CD4-positive, CD25-positive, alpha-beta regulatory T cell (primary cell): ENCODE data around the gene UBFD1. TPM values are rescaled to one million over a fixed set of nuclear protein-coding genes. Genes with fewer than 3 reads are reported as not detected.

Experiments
- ATAC-seq, 2 donors: fragments of 150-1000 bp; cut with Tn5 transposase; one replicate each; pipeline ENCODE4 v1.10.0; 2021; ENCODE audit warnings: low read depth in 2 of 2, moderate number of reproducible peaks in 2 of 2, moderate library complexity in 1 of 2
- DNase-seq, 3 donors: peaks; one replicate each; pipeline versions ENCODE4 v3.0.0 to v3.0.0-alpha.2; 2012 to 2022; ENCODE audit warnings: mixed read lengths in 1 of 3
- H3K27ac ChIP-seq: one replicate; pipeline ENCODE4 v1.7.0; 2013; ENCODE audit warnings: mild to moderate bottlenecking, low read length; ENCODE audit not compliant: insufficient read depth, poor library complexity, severe bottlenecking
- H3K27me3 ChIP-seq: one replicate; pipeline ENCODE4 v1.7.0; 2013; ENCODE audit warnings: low read length; ENCODE audit not compliant: control insufficient read depth, insufficient read depth
- H3K36me3 ChIP-seq: one replicate; pipeline ENCODE4 v1.7.0; 2013; ENCODE audit warnings: mild to moderate bottlenecking, low read length, moderate library complexity; ENCODE audit not compliant: control insufficient read depth, insufficient read depth
- H3K4me1 ChIP-seq: 2 replicates; pipeline ENCODE4 v1.7.0; 2013; ENCODE audit warnings: mild to moderate bottlenecking, low read length; ENCODE audit not compliant: insufficient read depth, control insufficient read depth, poor library complexity, severe bottlenecking
- H3K4me3 ChIP-seq: one replicate; pipeline ENCODE4 v1.7.0; 2013; ENCODE audit warnings: low read depth, mild to moderate bottlenecking, low read length, moderate library complexity
- H3K9me3 ChIP-seq, 2 experiments: 1 replicate in 1 of 2; 2 replicates in 1 of 2; pipeline ENCODE4 v1.7.0; 2013; ENCODE audit warnings: low read length in 2 of 2, mild to moderate bottlenecking in 1 of 2, moderate library complexity in 1 of 2; ENCODE audit not compliant: control insufficient read depth in 2 of 2
- H3K27ac Mint-ChIP-seq, 3 donors: one replicate each; pipeline ENCODE4 v1.8.0; 2020 to 2022; ENCODE audit warnings: mild to moderate bottlenecking in 3 of 3, mixed read lengths in 3 of 3, moderate library complexity in 2 of 3
- H3K27me3 Mint-ChIP-seq: one replicate; pipeline ENCODE4 v1.8.0; 2022; ENCODE audit warnings: mild to moderate bottlenecking, mixed read lengths
- H3K36me3 Mint-ChIP-seq: one replicate; pipeline ENCODE4 v1.8.0; 2020; ENCODE audit warnings: mixed read lengths
- H3K4me1 Mint-ChIP-seq, 4 donors: one replicate each; pipeline ENCODE4 v1.8.0; 2020 to 2022; ENCODE audit warnings: mixed read lengths in 4 of 4, mild to moderate bottlenecking in 1 of 4
- H3K4me3 Mint-ChIP-seq, 4 donors: one replicate each; pipeline ENCODE4 v1.8.0; 2020 to 2022; ENCODE audit warnings: mild to moderate bottlenecking in 4 of 4, mixed read lengths in 4 of 4, moderate library complexity in 3 of 4
- H3K9me3 Mint-ChIP-seq, 7 donors: one replicate each; pipeline ENCODE4 v1.8.0; 2020 to 2022; ENCODE audit warnings: mixed read lengths in 7 of 7, mild to moderate bottlenecking in 3 of 7, moderate library complexity in 2 of 7
- polyA plus RNA-seq, 4 donors: library from polyadenylated mRNA; unstranded; fragments of 300-500 nt; fragmentation: Illumina TruSeq; gene quantifications; one replicate each; pipeline ENCODE4 v1.2.3, GENCODE V29; 2021
- total RNA-seq: library from RNA; stranded (reverse); gene quantifications from one replicate; pipeline ENCODE4 v1.2.3, GENCODE V29; 2022

UBFD1 gene
- total and polyA plus RNA-seq, 5 donors from 2014 or later = 13.0 to 38.8 (median 15.5) TPM

DNA sequence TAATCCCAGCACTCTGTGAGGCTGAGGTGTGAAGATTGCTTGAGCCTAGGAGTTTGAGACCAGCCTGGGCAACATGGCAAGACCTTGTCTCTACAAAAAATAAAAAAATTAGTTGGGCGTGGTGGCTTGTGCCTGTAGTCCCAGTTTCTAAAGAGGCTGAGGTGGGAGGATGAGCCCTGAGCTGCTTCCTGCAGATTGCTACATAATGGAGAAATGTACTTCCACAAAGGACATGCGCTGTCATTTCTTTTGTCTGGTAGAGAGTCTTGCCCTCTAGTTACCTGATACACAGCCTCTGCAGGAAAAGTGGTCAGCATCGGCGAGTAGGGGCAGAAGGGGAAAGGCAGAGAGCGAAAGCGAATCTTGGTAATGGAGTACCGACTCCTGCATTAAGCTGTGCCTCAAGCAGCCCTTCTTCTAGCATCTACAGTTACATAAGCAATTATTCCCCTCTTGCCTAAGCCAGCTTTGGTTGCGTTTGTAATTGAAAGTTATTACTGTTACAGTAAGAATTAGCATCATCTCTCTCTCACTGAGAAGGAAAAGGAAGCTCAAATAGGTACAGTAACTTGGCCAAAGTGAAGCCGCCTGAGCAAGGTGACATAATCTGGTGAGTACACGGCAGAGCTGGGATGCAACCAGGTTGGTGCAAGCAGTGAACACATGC lies 28.8 kb upstream of the UBFD1 start:
- Histone ChIP-seq H3K27me3 (no peaks in the 10 kb centered on the region), H3K4me1 (no peaks in the 10 kb centered on the region), H3K27ac (no peak overlapping the region), H3K36me3 (peaks cover 54% of the 10 kb centered on the region), H3K9me3 (no peaks in the 10 kb centered on the region), H3K4me3 (no peak overlapping the region)
- H3K4me3 Mint-ChIP-seq = no peak overlapping the region
- no peaks in the 10 kb centered on the region for H3K9me3 Mint-ChIP-seq
- H3K27ac Mint-ChIP-seq = no peak overlapping the region
- H3K36me3 Mint-ChIP-seq = peaks cover 30% of the 10 kb centered on the region
- H3K4me1 Mint-ChIP-seq = no peaks in the 10 kb centered on the region
- DNase-seq = no peak
- ATAC-seq = no peak
- H3K27me3 Mint-ChIP-seq = no peaks in the 10 kb centered on the region

DNA sequence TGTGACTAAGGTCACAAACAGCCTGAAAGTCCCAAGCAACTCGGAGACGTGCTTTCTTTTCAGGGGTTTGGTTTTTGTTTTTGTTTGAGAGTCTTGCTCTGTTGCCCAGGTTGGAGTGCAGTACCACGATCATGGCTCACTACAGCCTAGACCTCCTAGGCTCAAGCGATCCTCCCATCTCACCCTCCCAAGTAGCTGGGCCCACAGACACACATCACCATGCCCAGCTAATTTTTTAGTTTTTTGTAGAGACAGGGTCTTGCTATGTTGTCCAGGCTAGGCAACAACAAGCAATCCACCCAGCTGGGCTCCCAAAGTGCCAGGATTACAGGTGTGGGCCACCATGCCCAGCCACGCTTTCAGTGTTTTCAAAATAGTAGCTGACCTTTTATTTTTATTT lies 27.5 kb upstream of the UBFD1 start:
- Histone ChIP-seq H3K4me3 (no peak overlapping the region), H3K36me3 (peaks cover 56% of the 10 kb centered on the region), H3K4me1 (no peaks in the 10 kb centered on the region), H3K9me3 (no peaks in the 10 kb centered on the region), H3K27ac (no peak overlapping the region), H3K27me3 (no peaks in the 10 kb centered on the region)
- Mint-ChIP-seq H3K4me1 (no peaks in the 10 kb centered on the region), H3K9me3 (no peaks in the 10 kb centered on the region), H3K36me3 (peaks cover 26% of the 10 kb centered on the region), H3K27ac (no peak overlapping the region), H3K27me3 (no peaks in the 10 kb centered on the region), H3K4me3 (no peak overlapping the region)
- DNase-seq (no peak), ATAC-seq (no peak)

DNA sequence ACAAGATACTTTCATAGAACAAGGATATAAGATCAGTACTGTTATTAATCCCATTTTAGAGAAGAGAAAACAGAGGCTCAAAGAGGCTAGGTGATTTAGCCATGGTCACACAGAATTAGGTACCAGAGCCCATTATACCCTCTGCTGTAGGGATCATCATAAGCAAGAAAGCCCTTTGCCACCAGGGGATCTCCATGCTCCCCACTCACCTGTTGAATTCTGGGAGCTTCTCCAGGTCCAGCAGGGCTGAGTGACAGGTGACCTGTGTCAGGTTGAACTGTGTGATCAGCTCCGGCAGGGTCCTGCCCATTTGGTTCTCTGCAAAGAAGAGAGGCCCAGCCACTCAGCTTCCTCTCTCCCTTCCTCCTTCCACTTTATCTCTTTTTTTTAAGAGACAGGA lies 25.1 kb upstream of the UBFD1 start:
- H3K4me3 ChIP-seq = no peak overlapping the region
- no peak for ATAC-seq
- Mint-ChIP-seq H3K27ac (no peak overlapping the region), H3K36me3 (peaks cover 25% of the 10 kb centered on the region), H3K9me3 (no peaks in the 10 kb centered on the region), H3K4me3 (no peak overlapping the region), H3K27me3 (no peaks in the 10 kb centered on the region), H3K4me1 (peaks cover 0 to 4% (median 0%) of the 10 kb centered on the region in 4 donors)
- no peak for DNase-seq
- no peaks in the 10 kb centered on the region for H3K4me1 ChIP-seq
- H3K27ac ChIP-seq = no peak overlapping the region
- H3K36me3 ChIP-seq = peaks cover 62% of the 10 kb centered on the region
- no peaks in the 10 kb centered on the region for H3K9me3 ChIP-seq
- no peaks in the 10 kb centered on the region for H3K27me3 ChIP-seq

DNA sequence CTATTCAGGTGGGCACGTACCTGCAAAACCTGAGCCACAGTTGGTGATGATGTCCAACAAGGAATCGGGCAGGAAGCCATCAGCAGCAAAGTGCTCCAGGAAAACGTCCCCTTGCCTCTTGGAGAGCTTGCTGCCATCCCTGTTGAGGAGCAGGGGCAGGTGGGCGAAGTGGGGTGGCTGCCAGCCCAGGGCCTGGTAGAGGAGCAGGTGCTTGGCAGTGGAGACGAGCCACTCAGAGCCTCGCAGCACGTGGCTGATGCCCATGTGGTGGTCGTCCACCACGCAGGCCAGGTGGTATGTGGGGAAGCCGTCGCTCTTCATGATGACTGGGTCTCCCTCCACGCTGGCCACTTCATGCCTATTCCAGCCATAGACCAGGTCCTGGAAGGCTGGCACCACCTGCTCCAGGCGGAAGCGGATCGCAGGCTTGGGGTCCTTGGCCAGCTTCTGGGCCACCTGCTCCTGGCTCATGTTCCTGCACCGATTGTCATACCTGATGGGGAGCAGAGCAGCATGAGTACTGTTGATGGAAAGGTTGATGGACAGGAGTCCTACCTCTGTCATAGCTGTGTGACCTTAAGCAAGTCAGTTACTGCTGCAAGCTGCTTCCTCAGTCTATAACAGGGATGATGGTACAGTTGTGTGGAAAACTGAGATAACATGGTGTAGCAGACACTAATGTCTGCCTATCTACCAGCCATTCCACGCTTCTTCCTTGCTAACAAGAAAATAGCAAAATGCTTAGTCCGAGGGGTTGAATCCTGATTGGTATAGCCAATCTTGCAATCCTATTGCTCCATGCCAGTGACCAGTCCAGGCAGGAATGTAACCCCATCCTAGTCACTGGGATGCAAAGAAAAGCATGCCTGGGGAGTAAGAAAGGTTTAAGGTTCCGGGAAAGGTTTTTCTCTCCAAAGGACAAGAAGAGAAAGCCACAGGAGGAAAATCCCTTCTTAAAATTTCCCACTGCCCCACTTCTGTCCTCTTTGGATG lies 22.4 kb upstream of the UBFD1 start:
- Histone ChIP-seq H3K9me3 (no peaks in the 10 kb centered on the region), H3K27ac (no peak overlapping the region), H3K27me3 (no peaks in the 10 kb centered on the region), H3K36me3 (peaks cover 45% of the 10 kb centered on the region), H3K4me3 (no peak overlapping the region), H3K4me1 (no peaks in the 10 kb centered on the region)
- Mint-ChIP-seq H3K4me1 (peaks cover 0 to 4% (median 0%) of the 10 kb centered on the region in 4 donors), H3K9me3 (no peaks in the 10 kb centered on the region), H3K27ac (no peak overlapping the region), H3K27me3 (no peaks in the 10 kb centered on the region), H3K36me3 (peaks cover 21% of the 10 kb centered on the region), H3K4me3 (no peak overlapping the region)
- DNase-seq (no peak), ATAC-seq (no peak)

GRCh38 chr16:23535901-23536300 lies 21.6 kb upstream of the UBFD1 start:
- H3K9me3 Mint-ChIP-seq = no peaks in the 10 kb centered on the region
- Histone ChIP-seq H3K36me3 (peaks cover 44% of the 10 kb centered on the region), H3K9me3 (no peaks in the 10 kb centered on the region), H3K27me3 (no peaks in the 10 kb centered on the region), H3K27ac (no peak overlapping the region), H3K4me3 (no peak overlapping the region), H3K4me1 (no peaks in the 10 kb centered on the region)
- peaks cover 0 to 4% (median 0%) of the 10 kb centered on the region in 4 donors for H3K4me1 Mint-ChIP-seq
- H3K27me3 Mint-ChIP-seq = no peaks in the 10 kb centered on the region
- H3K27ac Mint-ChIP-seq = no peak overlapping the region
- H3K36me3 Mint-ChIP-seq = peaks cover 21% of the 10 kb centered on the region
- no peak for DNase-seq
- H3K4me3 Mint-ChIP-seq = no peak overlapping the region
- ATAC-seq = no peak

- H3K27me3 ChIP-seq = no peaks in the 10 kb centered on the region
- Mint-ChIP-seq H3K36me3 (peaks cover 13% of the 10 kb centered on the region), H3K9me3 (no peaks in the 10 kb centered on the region), H3K4me3 (no peak overlapping the region), H3K27ac (no peak overlapping the region), H3K27me3 (no peaks in the 10 kb centered on the region), H3K4me1 (peaks cover 0 to 4% (median 0%) of the 10 kb centered on the region in 4 donors)
- no peaks in the 10 kb centered on the region for H3K4me1 ChIP-seq
- H3K9me3 ChIP-seq = no peaks in the 10 kb centered on the region
- H3K27ac ChIP-seq = no peak overlapping the region
- peaks cover 38% of the 10 kb centered on the region for H3K36me3 ChIP-seq
- ATAC-seq (no peak), DNase-seq (no peak)
- no peak overlapping the region for H3K4me3 ChIP-seq
Observed at GRCh38 chr16:23537390-23537789, 20.1 kb upstream of the UBFD1 start.

DNA sequence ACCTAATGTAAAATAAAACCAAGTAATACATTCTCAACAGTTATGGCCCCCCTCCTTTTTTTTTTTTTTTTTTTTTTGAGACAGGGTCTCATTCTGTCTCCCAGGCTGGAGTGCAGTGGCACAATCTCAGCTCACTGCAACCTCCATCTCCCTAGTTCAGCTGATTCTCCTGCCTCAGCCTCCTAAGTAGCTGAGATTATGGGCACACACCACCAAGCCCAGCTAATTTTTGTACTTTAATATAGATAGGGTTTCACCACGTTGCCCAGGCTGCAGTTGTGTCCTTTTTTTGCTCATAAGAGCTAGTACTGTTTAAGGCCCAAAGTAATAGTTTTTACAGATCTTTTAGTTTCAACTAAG lies 18.6 kb upstream of the UBFD1 start:
- H3K9me3 ChIP-seq = no peaks in the 10 kb centered on the region
- Mint-ChIP-seq H3K27ac (no peak overlapping the region), H3K4me1 (peaks cover 0 to 4% (median 0%) of the 10 kb centered on the region in 4 donors), H3K9me3 (no peaks in the 10 kb centered on the region), H3K4me3 (no peak overlapping the region), H3K27me3 (no peaks in the 10 kb centered on the region), H3K36me3 (peaks cover 16% of the 10 kb centered on the region)
- peaks cover 29% of the 10 kb centered on the region for H3K36me3 ChIP-seq
- DNase-seq (no peak), ATAC-seq (no peak)
- no peaks in the 10 kb centered on the region for H3K4me1 ChIP-seq
- H3K27ac ChIP-seq = no peak overlapping the region
- no peak overlapping the region for H3K4me3 ChIP-seq
- no peaks in the 10 kb centered on the region for H3K27me3 ChIP-seq
